ENCODE measurements around the gene SLC39A11.

The SLC39A11 gene

GRCh38 chr17:72813481-72813880 is 279.0 kb downstream of the SLC39A11 start:
- DNase-seq (ENCODE audit: low read depth, low spot score), result no peak

GRCh38 chr17:72812823-72813222 is 279.7 kb downstream of the SLC39A11 start:
- peak; percentile 76 for DNase-seq (ENCODE audit: low read depth, low spot score)
- H3K4me3 ChIP-seq (ENCODE audit: low read depth, low read length), result no peak overlapping the region
- in situ Hi-C loops (cut with HindIII; ENCODE audit: low sequenced_read_pairs), result no loop called here
- TF ChIP-seq, protein P1, sequence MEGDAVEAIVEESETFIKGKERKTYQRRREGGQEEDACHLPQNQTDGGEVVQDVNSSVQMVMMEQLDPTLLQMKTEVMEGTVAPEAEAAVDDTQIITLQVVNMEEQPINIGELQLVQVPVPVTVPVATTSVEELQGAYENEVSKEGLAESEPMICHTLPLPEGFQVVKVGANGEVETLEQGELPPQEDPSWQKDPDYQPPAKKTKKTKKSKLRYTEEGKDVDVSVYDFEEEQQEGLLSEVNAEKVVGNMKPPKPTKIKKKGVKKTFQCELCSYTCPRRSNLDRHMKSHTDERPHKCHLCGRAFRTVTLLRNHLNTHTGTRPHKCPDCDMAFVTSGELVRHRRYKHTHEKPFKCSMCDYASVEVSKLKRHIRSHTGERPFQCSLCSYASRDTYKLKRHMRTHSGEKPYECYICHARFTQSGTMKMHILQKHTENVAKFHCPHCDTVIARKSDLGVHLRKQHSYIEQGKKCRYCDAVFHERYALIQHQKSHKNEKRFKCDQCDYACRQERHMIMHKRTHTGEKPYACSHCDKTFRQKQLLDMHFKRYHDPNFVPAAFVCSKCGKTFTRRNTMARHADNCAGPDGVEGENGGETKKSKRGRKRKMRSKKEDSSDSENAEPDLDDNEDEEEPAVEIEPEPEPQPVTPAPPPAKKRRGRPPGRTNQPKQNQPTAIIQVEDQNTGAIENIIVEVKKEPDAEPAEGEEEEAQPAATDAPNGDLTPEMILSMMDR (IDR thresholded peaks at IDR 0.05; ENCODE audit: low read depth, low read length), result no peak

More at GRCh38 chr17:72813481-72813880, 279.0 kb downstream of the SLC39A11 start:
- in situ Hi-C loops (cut with HindIII; ENCODE audit: low sequenced_read_pairs), result no loop called here
- H3K4me3 ChIP-seq (ENCODE audit: low read depth, low read length), result no peak overlapping the region
- TF ChIP-seq, protein P1 (IDR thresholded peaks at IDR 0.05; ENCODE audit: low read depth, low read length), result no peak

- TF ChIP-seq, protein P1 (IDR thresholded peaks at IDR 0.05; ENCODE audit: low read depth, low read length), result no peak
- DNase-seq (ENCODE audit: low read depth, low spot score), result peak; percentile 10
- in situ Hi-C loops (cut with HindIII; ENCODE audit: low sequenced_read_pairs), result no loop called here
These were observed 280.4 kb downstream of the SLC39A11 start for GRCh38 chr17:72811976-72812687.

GRCh38 chr17:72810991-72811508 is 281.4 kb downstream of the SLC39A11 start:
- in situ Hi-C loops (cut with HindIII; ENCODE audit: low sequenced_read_pairs), result no loop called here
- no peak for DNase-seq (ENCODE audit: low read depth, low spot score)
- no peak overlapping the region for H3K4me3 ChIP-seq (ENCODE audit: low read depth, low read length)
- TF ChIP-seq, protein P1 (IDR thresholded peaks at IDR 0.05; ENCODE audit: low read depth, low read length), result no peak

More at GRCh38 chr17:72811976-72812687, 280.4 kb downstream of the SLC39A11 start:
- no peak overlapping the region for H3K4me3 ChIP-seq (ENCODE audit: low read depth, low read length)

DNA sequence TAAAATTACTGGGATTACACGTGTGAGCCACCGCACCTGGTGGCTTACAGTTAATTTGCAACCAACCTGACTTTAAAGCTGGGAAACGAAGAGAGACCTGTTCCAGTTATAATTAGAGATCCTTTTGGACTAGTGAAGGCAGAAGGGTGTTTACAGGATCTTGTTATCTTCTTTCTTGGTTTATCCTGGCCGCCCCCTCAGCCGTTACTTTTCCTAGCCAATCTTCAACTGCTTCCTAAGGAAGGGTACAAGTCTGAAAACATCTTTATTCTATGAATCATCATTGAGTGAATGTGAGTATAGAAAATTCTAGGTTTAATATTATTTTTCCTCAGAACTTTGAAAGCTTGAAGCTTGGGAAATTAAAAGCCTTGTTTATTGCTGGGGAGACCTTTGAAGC is 286.5 kb downstream of the SLC39A11 start:
- in situ Hi-C loops (cut with HindIII; ENCODE audit: low sequenced_read_pairs), result no loop called here
- TF ChIP-seq, protein P1 (IDR thresholded peaks at IDR 0.05; ENCODE audit: low read depth, low read length), result no peak
- no peak for DNase-seq (ENCODE audit: low read depth, low spot score)
- no peak overlapping the region for H3K4me3 ChIP-seq (ENCODE audit: low read depth, low read length)

DNA sequence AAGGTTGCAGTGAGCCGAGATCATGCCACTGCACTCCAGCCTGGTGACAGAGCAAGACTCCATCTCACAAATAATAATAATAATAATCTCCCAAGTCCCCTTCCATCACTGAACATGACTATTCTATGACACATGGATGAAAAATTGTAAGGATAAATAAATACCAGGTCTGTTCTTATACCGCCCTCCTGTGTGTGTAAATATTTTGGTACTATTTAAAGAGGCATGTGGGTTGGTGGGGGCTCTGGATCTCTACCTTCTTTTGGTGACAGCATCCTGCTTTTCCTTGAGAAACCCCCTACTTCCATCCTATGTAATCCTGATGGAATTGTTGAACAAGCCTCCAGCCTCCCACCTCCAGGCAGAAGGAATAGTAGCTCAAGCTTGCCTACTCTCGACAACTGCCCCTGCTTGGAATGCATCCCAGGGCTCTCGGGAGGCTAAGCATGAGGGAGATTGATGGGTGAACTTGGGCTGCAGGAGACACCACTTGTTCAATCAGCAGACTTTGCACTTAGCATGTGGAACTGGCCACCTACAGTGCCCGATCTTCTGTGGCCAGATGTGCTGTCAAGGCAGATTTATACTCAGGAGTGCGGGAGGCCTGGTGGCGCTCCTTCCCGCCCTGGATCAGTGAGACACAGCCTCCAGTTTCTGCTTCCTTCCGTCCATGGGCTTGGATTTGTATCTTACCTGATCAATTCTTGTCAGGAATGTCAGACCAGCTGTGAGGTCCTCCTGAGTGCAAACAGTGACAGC is 287.4 kb downstream of the SLC39A11 start:
- TF ChIP-seq, protein P1 (IDR thresholded peaks at IDR 0.05; ENCODE audit: low read depth, low read length), result no peak
- in situ Hi-C loops (cut with HindIII; ENCODE audit: low sequenced_read_pairs), result no loop called here
- DNase-seq (ENCODE audit: low read depth, low spot score), result peak; percentile 6
- H3K4me3 ChIP-seq (ENCODE audit: low read depth, low read length), result no peak overlapping the region

Data from astrocyte of the spinal cord (primary cell).